Upper lobe of right lung (tissue), 1 donor: Measurements from ENCODE around the gene CLSTN2. TPM values are rescaled to one million over a fixed set of nuclear protein-coding genes. Genes with fewer than 3 reads are reported as not detected.

ENCODE experiments used
- ATAC-seq: fragments of 200-7000 bp; cut with Tn5 transposase; one replicate; pipeline ENCODE4 v1.9.1; 2020; ENCODE audit warnings: mild to moderate bottlenecking, moderate library complexity
- DNase-seq: peaks from one replicate; pipeline ENCODE4 v3.0.0-alpha.2; 2020
- H3K27ac ChIP-seq: fragments of 200-600 bp; one replicate; pipeline ENCODE4 v1.8.0; 2022
- H3K27me3 ChIP-seq: fragments of 200-600 bp; one replicate; pipeline ENCODE4 v1.8.0; 2022; ENCODE audit warnings: mild to moderate bottlenecking
- H3K36me3 ChIP-seq: fragments of 200-600 bp; one replicate; pipeline ENCODE4 v1.8.0; 2022
- H3K4me1 ChIP-seq: fragments of 200-600 bp; one replicate; pipeline ENCODE4 v1.8.0; 2022
- H3K4me3 ChIP-seq: fragments of 200-600 bp; one replicate; pipeline ENCODE4 v1.8.0; 2022; ENCODE audit warnings: mild to moderate bottlenecking
- H3K9me3 ChIP-seq: fragments of 200-600 bp; one replicate; pipeline ENCODE4 v1.8.0; 2022
- intact Hi-C: fragments of 100-400 bp; cut with DNase I; formaldehyde crosslinking; loops from one replicate; pipeline ENCODE4 v1.11.0; 2022
- total RNA-seq: library from RNA; stranded (reverse); fragmentation: NEBNext Ultra II Directional; extraction: Animal tissue kit (Norgen Biotek cat#: 25700); gene quantifications from one replicate; pipeline ENCODE4 v1.2.1, GENCODE V29; 2021
- TF ChIP-seq, protein P1 (sequence below): fragments of 200-600 bp; IDR thresholded peaks from one replicate; pipeline ENCODE4 v1.8.0; 2022; ENCODE audit warnings: antibody characterized with exemption
- donor health status: DM: no; HTN: yes; CAD: no; lungs with severe emphysema.

CLSTN2 gene
- total RNA-seq, 1 donor from 2014 or later: 3.0 TPM

DNA sequence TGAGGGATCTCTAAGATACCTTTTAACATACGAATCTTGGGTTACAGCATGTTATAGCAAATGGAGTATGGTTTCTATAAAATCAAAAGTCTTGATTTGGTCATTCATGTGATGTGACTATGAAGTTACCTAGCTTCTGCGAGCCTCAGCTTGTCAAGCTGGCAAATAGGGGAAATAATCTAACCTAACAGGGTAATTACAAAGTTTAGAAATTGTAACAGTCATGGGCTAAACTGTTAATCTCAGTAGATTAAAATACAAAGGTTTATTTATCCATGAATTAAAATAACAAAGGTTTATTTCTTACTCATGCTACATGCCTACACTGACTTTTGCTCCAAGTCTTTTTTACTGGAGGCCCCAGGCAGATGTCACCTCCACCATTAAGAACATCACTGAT, 359.1 kb downstream of the CLSTN2 start:
- Histone ChIP-seq H3K4me3 (no peak overlapping the region), H3K4me1 (no peaks in the 10 kb centered on the region), H3K9me3 (no peaks in the 10 kb centered on the region), H3K27ac (no peak overlapping the region), H3K27me3 (no peaks in the 10 kb centered on the region), H3K36me3 (no peaks in the 10 kb centered on the region)
- intact Hi-C loops: no loop called here
- no peak for DNase-seq
- TF ChIP-seq, protein P1, sequence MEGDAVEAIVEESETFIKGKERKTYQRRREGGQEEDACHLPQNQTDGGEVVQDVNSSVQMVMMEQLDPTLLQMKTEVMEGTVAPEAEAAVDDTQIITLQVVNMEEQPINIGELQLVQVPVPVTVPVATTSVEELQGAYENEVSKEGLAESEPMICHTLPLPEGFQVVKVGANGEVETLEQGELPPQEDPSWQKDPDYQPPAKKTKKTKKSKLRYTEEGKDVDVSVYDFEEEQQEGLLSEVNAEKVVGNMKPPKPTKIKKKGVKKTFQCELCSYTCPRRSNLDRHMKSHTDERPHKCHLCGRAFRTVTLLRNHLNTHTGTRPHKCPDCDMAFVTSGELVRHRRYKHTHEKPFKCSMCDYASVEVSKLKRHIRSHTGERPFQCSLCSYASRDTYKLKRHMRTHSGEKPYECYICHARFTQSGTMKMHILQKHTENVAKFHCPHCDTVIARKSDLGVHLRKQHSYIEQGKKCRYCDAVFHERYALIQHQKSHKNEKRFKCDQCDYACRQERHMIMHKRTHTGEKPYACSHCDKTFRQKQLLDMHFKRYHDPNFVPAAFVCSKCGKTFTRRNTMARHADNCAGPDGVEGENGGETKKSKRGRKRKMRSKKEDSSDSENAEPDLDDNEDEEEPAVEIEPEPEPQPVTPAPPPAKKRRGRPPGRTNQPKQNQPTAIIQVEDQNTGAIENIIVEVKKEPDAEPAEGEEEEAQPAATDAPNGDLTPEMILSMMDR: no peak
- no peak for ATAC-seq

DNA sequence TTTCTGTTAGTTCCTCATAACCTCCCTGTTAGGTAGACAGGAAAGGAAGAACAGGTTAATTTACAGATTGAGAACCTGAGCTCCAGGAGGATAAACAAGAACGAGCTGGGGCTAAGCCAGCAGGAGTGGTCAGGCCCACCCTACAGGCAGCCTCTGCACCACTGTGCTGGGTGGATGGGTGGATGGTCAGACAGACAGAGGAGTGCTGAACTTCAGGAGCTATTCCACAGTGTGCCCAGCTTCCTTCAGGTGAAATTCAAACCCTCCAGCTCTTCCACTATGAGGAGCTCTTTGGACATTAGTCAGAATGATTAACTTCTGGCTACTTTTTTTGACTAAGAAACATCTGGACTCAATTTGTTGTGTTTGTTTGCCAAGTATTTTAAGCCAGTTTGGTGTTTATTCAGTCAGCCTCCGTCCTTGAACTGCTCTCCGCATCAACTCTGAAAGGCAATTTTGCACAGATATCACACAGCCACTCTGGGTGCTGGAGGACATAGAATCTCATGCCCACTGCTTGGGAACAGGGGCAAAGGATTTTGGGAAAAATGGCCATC, 361.9 kb downstream of the CLSTN2 start:
- ATAC-seq (no peak), DNase-seq (no peak)
- H3K4me3 ChIP-seq: no peak overlapping the region
- H3K27ac ChIP-seq: no peak overlapping the region
- TF ChIP-seq, protein P1: no peak
- no peaks in the 10 kb centered on the region for H3K27me3 ChIP-seq
- no peaks in the 10 kb centered on the region for H3K4me1 ChIP-seq
- intact Hi-C loops: no loop called here
- H3K36me3 ChIP-seq: no peaks in the 10 kb centered on the region
- no peaks in the 10 kb centered on the region for H3K9me3 ChIP-seq

DNA sequence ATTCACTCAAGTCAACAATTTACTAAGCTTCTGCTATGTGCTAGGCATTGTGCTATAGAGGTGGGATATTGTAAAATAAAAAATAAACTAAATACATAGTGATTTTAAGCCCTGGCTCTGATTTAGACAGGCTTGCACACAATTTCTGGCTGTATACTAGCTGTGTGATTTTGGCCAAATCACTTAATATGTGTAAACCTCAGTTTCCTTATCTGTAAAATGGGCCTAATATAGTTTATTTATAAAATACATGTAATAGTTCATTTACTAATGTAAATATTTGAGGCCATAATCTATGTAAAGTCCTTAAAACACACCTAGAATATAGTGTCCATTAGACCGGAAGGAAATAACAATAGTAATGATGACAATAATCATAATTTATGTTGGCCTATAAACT, 363.1 kb downstream of the CLSTN2 start:
- no peak overlapping the region for H3K4me3 ChIP-seq
- no peaks in the 10 kb centered on the region for H3K36me3 ChIP-seq
- H3K27ac ChIP-seq: no peak overlapping the region
- no peak for ATAC-seq
- H3K9me3 ChIP-seq: no peaks in the 10 kb centered on the region
- DNase-seq: no peak
- TF ChIP-seq, protein P1: no peak
- H3K4me1 ChIP-seq: no peaks in the 10 kb centered on the region
- no peaks in the 10 kb centered on the region for H3K27me3 ChIP-seq
- intact Hi-C loops: no loop called here

DNA sequence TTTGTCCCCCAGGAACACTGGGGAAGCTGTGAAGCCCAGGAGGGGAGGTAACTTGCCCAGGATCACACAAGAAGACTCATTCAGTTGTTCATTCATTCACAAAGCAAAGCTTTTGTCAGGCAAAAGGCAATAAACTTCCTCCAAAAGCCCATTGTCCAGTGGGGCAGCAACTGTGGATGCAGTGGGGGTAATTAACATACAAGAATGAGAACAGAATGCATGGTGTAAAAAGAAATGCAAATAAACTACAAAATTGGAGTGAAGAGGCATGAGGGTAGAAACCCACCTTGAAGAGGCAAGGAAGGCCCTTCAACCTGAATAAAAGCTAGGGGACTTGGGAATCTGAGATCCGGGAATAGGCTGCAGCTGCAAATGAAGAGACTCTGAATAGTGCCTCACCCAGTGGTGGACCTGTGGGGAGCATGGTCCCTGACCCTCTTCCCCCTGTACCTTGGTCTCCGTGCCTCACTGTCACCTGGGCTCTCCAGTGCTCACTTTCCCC, 363.6 kb downstream of the CLSTN2 start:
- H3K9me3 ChIP-seq: no peaks in the 10 kb centered on the region
- no peaks in the 10 kb centered on the region for H3K4me1 ChIP-seq
- intact Hi-C loops: no loop called here
- ATAC-seq (peak; percentile 10), DNase-seq (no peak)
- H3K4me3 ChIP-seq: no peak overlapping the region
- no peaks in the 10 kb centered on the region for H3K36me3 ChIP-seq
- no peaks in the 10 kb centered on the region for H3K27me3 ChIP-seq
- no peak overlapping the region for H3K27ac ChIP-seq
- TF ChIP-seq, protein P1: no peak

DNA sequence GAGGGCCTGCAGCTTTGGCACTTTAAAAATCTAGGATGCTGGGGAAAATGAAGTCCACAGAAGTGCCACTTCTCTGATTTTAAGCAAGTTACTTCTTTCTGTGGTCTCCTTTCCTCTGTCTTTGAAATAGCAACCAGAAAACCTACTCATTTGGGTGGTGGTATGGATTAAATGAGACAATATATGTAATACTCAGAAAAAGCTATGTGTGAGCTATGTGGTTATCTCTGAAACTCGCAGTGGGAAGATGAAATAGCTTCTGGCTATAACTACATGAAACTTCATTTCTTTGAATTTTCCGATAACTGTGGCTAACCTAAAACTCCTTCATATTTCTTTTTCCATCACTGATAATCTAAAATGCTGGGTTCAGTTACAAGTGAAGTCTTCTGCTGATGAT, 368.9 kb downstream of the CLSTN2 start:
- Histone ChIP-seq H3K27ac (no peak overlapping the region), H3K4me3 (no peak overlapping the region), H3K36me3 (no peaks in the 10 kb centered on the region), H3K27me3 (no peaks in the 10 kb centered on the region), H3K4me1 (peaks cover 3% of the 10 kb centered on the region), H3K9me3 (no peaks in the 10 kb centered on the region)
- TF ChIP-seq, protein P1: no peak
- no peak for ATAC-seq
- intact Hi-C loops: no loop called here
- DNase-seq: no peak

DNA sequence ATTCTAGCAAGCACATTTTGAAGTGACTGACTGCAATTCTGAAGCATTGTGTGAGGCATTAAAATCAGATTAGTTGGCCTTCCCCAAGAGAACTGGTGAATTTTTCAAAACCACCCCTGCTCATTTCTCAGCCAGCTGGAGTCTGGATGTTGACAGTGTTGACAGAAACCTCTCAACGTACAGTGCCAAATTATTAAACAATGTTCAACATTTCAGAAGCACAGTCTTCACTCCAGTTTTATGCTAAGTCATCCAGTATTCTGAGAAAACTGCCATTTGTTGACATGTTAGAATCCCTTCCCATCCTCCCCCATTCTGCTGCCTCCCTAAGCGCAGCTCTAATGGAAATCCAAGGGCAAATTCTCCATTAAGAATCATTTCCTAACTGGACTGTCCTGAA, 373.6 kb downstream of the CLSTN2 start:
- no peak for ATAC-seq
- H3K36me3 ChIP-seq: no peaks in the 10 kb centered on the region
- no peak for DNase-seq
- peaks cover 3% of the 10 kb centered on the region for H3K4me1 ChIP-seq
- no peaks in the 10 kb centered on the region for H3K9me3 ChIP-seq
- TF ChIP-seq, protein P1: no peak
- H3K4me3 ChIP-seq: no peak overlapping the region
- H3K27ac ChIP-seq: no peak overlapping the region
- intact Hi-C loops: no loop called here
- H3K27me3 ChIP-seq: no peaks in the 10 kb centered on the region
